Osteocyte (in vitro differentiated cells): ENCODE data around the gene DMXL2. TPM values are rescaled to one million over a fixed set of nuclear protein-coding genes. Genes with fewer than 3 reads are reported as not detected.

ENCODE experiments used
- DNase-seq: peaks from one replicate; pipeline ENCODE4 v3.0.0; 2021; ENCODE audit warnings: mixed read lengths; ENCODE audit not compliant: unreplicated experiment; ENCODE audit errors: extremely low spot score
- H3K27ac Mint-ChIP-seq: one replicate; pipeline ENCODE4 v1.8.0; 2021; ENCODE audit warnings: mild to moderate bottlenecking, mixed read lengths; ENCODE audit not compliant: unreplicated experiment
- H3K27me3 Mint-ChIP-seq: one replicate; pipeline ENCODE4 v1.8.0; 2021; ENCODE audit warnings: mixed read lengths; ENCODE audit not compliant: unreplicated experiment
- H3K36me3 Mint-ChIP-seq: one replicate; pipeline ENCODE4 v1.8.0; 2021; ENCODE audit warnings: mixed read lengths; ENCODE audit not compliant: unreplicated experiment
- H3K4me1 Mint-ChIP-seq: one replicate; pipeline ENCODE4 v1.8.0; 2021; ENCODE audit warnings: mixed read lengths; ENCODE audit not compliant: unreplicated experiment
- H3K4me3 Mint-ChIP-seq: one replicate; pipeline ENCODE4 v1.8.0; 2021; ENCODE audit warnings: mild to moderate bottlenecking, moderate library complexity, mixed read lengths; ENCODE audit not compliant: unreplicated experiment
- H3K9me3 Mint-ChIP-seq: one replicate; pipeline ENCODE4 v1.8.0; 2021; ENCODE audit warnings: mixed read lengths; ENCODE audit not compliant: unreplicated experiment
- CTCF ChIP-seq: fragments of 200-600 bp; sonication (generic); IDR thresholded peaks from 2 replicates; pipeline ENCODE4 v1.5.0; 2021; ENCODE audit warnings: antibody characterized with exemption, mild to moderate bottlenecking, moderate library complexity
- total RNA-seq: library from RNA; stranded (reverse); gene quantifications from 2 replicates; pipeline ENCODE4 v1.2.1, GENCODE V29; 2021

DMXL2 gene
- total RNA-seq, 1 donor from 2014 or later: 27.4 TPM

GRCh38 chr15:51625236-51625635 is 2.7 kb upstream of the DMXL2 start:
- H3K27ac Mint-ChIP-seq: no peak overlapping the region
- H3K9me3 Mint-ChIP-seq: no peaks in the 10 kb centered on the region
- H3K36me3 Mint-ChIP-seq: no peaks in the 10 kb centered on the region
- H3K27me3 Mint-ChIP-seq: peaks cover 30% of the 10 kb centered on the region
- no peak for DNase-seq
- H3K4me1 Mint-ChIP-seq: peaks cover 18% of the 10 kb centered on the region
- TF ChIP-seq CTCF: no peak
- no peak overlapping the region for H3K4me3 Mint-ChIP-seq

- H3K4me1 Mint-ChIP-seq: peaks cover 24% of the 10 kb centered on the region
Observed at GRCh38 chr15:51624022-51624421, 1.5 kb upstream of the DMXL2 start.

GRCh38 chr15:51623386-51623938 is 891 bp upstream of the DMXL2 start:
- Mint-ChIP-seq H3K4me1 (peaks cover 24% of the 10 kb centered on the region), H3K27me3 (peaks cover 18% of the 10 kb centered on the region), H3K4me3 (peak overlapping the region; percentile 90), H3K36me3 (no peaks in the 10 kb centered on the region), H3K9me3 (no peaks in the 10 kb centered on the region), H3K27ac (peak overlapping the region; percentile 31)
- TF ChIP-seq CTCF: no peak
- DNase-seq: no peak

More at GRCh38 chr15:51624022-51624421, 1.5 kb upstream of the DMXL2 start:
- no peak for TF ChIP-seq CTCF
- peaks cover 18% of the 10 kb centered on the region for H3K27me3 Mint-ChIP-seq
- DNase-seq: no peak
- H3K9me3 Mint-ChIP-seq: no peaks in the 10 kb centered on the region
- H3K36me3 Mint-ChIP-seq: no peaks in the 10 kb centered on the region
- no peak overlapping the region for H3K27ac Mint-ChIP-seq
- H3K4me3 Mint-ChIP-seq: no peak overlapping the region

GRCh38 chr15:51621936-51622603 is 501 bp downstream of the DMXL2 start:
- no peaks in the 10 kb centered on the region for H3K36me3 Mint-ChIP-seq
- no peaks in the 10 kb centered on the region for H3K9me3 Mint-ChIP-seq
- peaks cover 8% of the 10 kb centered on the region for H3K27me3 Mint-ChIP-seq
- peak; percentile 32 for TF ChIP-seq CTCF
- H3K27ac Mint-ChIP-seq: peak overlapping the region; percentile 84
- H3K4me3 Mint-ChIP-seq: peak overlapping the region; percentile 90
- peaks cover 24% of the 10 kb centered on the region for H3K4me1 Mint-ChIP-seq
- DNase-seq: peak; percentile 87

GRCh38 chr15:51621155-51621765 is 1.3 kb downstream of the DMXL2 start:
- no peak for DNase-seq
- Mint-ChIP-seq H3K27ac (peak overlapping the region; percentile 84), H3K9me3 (no peaks in the 10 kb centered on the region), H3K36me3 (no peaks in the 10 kb centered on the region), H3K4me3 (peak overlapping the region; percentile 90), H3K4me1 (peaks cover 24% of the 10 kb centered on the region), H3K27me3 (peaks cover 4% of the 10 kb centered on the region)
- no peak for TF ChIP-seq CTCF
